PFSK-1 (cell line): ENCODE data around the gene ZFHX3.

ENCODE experiments used
- FOXP2 ChIP-seq: optimal IDR thresholded peaks from 2 replicates; pipeline ENCODE3; 2011; ENCODE audit warnings: borderline replicate concordance, control low read depth, inconsistent platforms; ENCODE audit not compliant: insufficient read depth; ENCODE audit errors: extremely low read length, extremely low read depth
- POLR2AphosphoS5 ChIP-seq: IDR thresholded peaks from 2 replicates; pipeline ENCODE4 v1.6.1; 2012; ENCODE audit warnings: low read depth, mild to moderate bottlenecking, control low read depth, low read length, moderate library complexity
- TF ChIP-seq, protein P1 (sequence below), 2 experiments: IDR thresholded peaks; 2 replicates each; pipeline versions ENCODE4 v1.6.1 to v1.8.0; 2011 to 2012; ENCODE audit warnings: low read depth in 2 of 2, low read length in 2 of 2, control low read depth in 1 of 2, inconsistent platforms in 1 of 2, mild to moderate bottlenecking in 1 of 2, moderate library complexity in 1 of 2; ENCODE audit not compliant: insufficient read depth in 1 of 2

DNA sequence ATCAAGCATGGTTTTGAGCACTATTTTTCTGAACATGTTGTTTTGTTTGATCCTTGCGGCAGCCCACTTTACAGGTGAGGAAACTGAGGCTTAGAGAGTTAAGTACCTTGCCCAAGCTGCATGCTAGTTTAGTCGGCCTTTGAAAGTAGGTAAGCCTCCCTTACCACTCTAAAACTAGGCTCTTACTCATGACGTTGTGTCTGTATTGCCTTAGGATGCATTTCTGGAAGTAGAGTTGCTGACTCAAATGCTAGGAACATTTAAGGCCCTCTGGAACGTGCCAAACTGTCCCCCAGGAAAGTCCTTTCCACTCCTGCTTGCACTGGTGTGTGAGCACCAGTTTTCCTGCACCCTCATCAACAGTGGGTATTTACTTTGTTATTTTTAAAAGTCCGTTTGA is 76.6 kb downstream of the ZFHX3 start:
- no peak for TF ChIP-seq FOXP2
- no peak for TF ChIP-seq POLR2AphosphoS5
- TF ChIP-seq, protein P1, sequence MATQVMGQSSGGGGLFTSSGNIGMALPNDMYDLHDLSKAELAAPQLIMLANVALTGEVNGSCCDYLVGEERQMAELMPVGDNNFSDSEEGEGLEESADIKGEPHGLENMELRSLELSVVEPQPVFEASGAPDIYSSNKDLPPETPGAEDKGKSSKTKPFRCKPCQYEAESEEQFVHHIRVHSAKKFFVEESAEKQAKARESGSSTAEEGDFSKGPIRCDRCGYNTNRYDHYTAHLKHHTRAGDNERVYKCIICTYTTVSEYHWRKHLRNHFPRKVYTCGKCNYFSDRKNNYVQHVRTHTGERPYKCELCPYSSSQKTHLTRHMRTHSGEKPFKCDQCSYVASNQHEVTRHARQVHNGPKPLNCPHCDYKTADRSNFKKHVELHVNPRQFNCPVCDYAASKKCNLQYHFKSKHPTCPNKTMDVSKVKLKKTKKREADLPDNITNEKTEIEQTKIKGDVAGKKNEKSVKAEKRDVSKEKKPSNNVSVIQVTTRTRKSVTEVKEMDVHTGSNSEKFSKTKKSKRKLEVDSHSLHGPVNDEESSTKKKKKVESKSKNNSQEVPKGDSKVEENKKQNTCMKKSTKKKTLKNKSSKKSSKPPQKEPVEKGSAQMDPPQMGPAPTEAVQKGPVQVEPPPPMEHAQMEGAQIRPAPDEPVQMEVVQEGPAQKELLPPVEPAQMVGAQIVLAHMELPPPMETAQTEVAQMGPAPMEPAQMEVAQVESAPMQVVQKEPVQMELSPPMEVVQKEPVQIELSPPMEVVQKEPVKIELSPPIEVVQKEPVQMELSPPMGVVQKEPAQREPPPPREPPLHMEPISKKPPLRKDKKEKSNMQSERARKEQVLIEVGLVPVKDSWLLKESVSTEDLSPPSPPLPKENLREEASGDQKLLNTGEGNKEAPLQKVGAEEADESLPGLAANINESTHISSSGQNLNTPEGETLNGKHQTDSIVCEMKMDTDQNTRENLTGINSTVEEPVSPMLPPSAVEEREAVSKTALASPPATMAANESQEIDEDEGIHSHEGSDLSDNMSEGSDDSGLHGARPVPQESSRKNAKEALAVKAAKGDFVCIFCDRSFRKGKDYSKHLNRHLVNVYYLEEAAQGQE (IDR thresholded peaks at IDR 0.05; ENCODE audit: insufficient read depth in 1 of 2, low read depth in 2 of 2, low read length in 2 of 2), result no peak
